Smooth muscle cell of the brain vasculature (primary cell): ENCODE results near the gene IGFBP6.

ENCODE experiments used
- DNase-seq: peaks from one replicate; pipeline ENCODE4 v3.0.0-alpha.2; 2012; ENCODE audit warnings: low read depth, low spot score

IGFBP6 gene

GRCh38 chr12:53097564-53098353 lies at the start of gene IGFBP6:
TSS of gene IGFBP6 (plus strand) at chr12:53097667. CDS start at chr12:53097718, 51 bp downstream.
- DNase-seq: no peak

- DNase-seq: no peak
These were observed 49.3 kb upstream of the IGFBP6 start for GRCh38 chr12:53048033-53048779.

- no peak for DNase-seq
These were observed 48.6 kb upstream of the IGFBP6 start for GRCh38 chr12:53048780-53049401.

- DNase-seq: no peak
These were observed 47.7 kb upstream of the IGFBP6 start, which contains the start of gene TNS2 for GRCh38 chr12:53049571-53050318. TSS of gene TNS2 (plus strand) at chr12:53050065. CDS start at chr12:53050186, 121 bp downstream.

GRCh38 chr12:53050426-53051057 lies 46.9 kb upstream of the IGFBP6 start:
- DNase-seq: no peak

GRCh38 chr12:53051058-53051880 lies 46.2 kb upstream of the IGFBP6 start:
- no peak for DNase-seq

GRCh38 chr12:53051881-53052412 lies 45.5 kb upstream of the IGFBP6 start:
- DNase-seq: no peak

GRCh38 chr12:53052419-53053217 lies 44.8 kb upstream of the IGFBP6 start:
- peak; percentile 80 for DNase-seq

GRCh38 chr12:53053218-53054111 lies 44.0 kb upstream of the IGFBP6 start:
- no peak for DNase-seq

- DNase-seq: no peak
These were observed 43.2 kb upstream of the IGFBP6 start for GRCh38 chr12:53054112-53054878.

- DNase-seq: no peak
These were observed 41.8 kb upstream of the IGFBP6 start for GRCh38 chr12:53055471-53056266.

- no peak for DNase-seq
These were observed 41.2 kb upstream of the IGFBP6 start for GRCh38 chr12:53056296-53056695.

- DNase-seq: no peak
These were observed 40.6 kb upstream of the IGFBP6 start for GRCh38 chr12:53056901-53057300.

- no peak for DNase-seq
These were observed 39.5 kb upstream of the IGFBP6 start for GRCh38 chr12:53057816-53058500.

GRCh38 chr12:53058674-53059433 lies 38.6 kb upstream of the IGFBP6 start:
- no peak for DNase-seq
